ENCODE results near the gene MTPN.

GRCh38 chr7:135889823-135890222 is 87.3 kb downstream of the MTPN start:
- TF ChIP-seq, protein P1, sequence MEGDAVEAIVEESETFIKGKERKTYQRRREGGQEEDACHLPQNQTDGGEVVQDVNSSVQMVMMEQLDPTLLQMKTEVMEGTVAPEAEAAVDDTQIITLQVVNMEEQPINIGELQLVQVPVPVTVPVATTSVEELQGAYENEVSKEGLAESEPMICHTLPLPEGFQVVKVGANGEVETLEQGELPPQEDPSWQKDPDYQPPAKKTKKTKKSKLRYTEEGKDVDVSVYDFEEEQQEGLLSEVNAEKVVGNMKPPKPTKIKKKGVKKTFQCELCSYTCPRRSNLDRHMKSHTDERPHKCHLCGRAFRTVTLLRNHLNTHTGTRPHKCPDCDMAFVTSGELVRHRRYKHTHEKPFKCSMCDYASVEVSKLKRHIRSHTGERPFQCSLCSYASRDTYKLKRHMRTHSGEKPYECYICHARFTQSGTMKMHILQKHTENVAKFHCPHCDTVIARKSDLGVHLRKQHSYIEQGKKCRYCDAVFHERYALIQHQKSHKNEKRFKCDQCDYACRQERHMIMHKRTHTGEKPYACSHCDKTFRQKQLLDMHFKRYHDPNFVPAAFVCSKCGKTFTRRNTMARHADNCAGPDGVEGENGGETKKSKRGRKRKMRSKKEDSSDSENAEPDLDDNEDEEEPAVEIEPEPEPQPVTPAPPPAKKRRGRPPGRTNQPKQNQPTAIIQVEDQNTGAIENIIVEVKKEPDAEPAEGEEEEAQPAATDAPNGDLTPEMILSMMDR (conservative IDR thresholded peaks at IDR 0.05 in 1 of 2, IDR thresholded peaks at IDR 0.05 in 1 of 2; ENCODE audit: low read depth in 1 of 2, low read length in 2 of 2), result no peak
- TF ChIP-seq EZH2 (IDR thresholded peaks at IDR 0.05; ENCODE audit: low read length, missing control alignments), result no peak

Measured in fibroblast of lung (primary cell).